Stimulated activated CD8-positive, alpha-beta memory T cell treated with anti-CD3 and anti-CD28 coated beads, Interleukin-7, amount 100 ng/mL, for 1 hour (primary cell): ENCODE results near the gene SAPCD1.

ENCODE experiments used
- DNase-seq, 2 donors: peaks; one replicate each; pipeline ENCODE4 v3.0.0-alpha.2; 2020; ENCODE audit warnings: low read depth in 2 of 2

Gene SAPCD1

DNA sequence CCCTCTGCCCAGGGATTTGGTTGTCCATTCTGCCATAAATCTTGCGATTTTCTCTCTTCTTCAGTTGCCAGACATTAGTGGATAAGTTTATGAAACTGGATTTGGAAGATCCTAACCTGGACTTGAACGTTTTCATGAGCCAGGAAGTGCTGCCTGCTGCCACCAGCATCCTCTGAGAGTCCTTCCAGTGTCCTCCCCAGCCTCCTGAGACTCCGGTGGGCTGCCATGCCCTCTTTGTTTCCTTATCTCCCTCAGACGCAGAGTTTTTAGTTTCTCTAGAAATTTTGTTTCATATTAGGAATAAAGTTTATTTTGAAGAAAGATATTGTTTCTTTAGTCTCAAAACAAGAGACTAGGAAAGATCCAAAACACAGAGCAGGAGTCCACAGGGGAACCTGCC lies at the start of gene SAPCD1:
Gene SAPCD1, plus strand, starts transcription at position 301 of the 400 bp plus-strand sequence. CDS start 399 bp downstream, outside the sequence.
- DNase-seq: no peak

DNA sequence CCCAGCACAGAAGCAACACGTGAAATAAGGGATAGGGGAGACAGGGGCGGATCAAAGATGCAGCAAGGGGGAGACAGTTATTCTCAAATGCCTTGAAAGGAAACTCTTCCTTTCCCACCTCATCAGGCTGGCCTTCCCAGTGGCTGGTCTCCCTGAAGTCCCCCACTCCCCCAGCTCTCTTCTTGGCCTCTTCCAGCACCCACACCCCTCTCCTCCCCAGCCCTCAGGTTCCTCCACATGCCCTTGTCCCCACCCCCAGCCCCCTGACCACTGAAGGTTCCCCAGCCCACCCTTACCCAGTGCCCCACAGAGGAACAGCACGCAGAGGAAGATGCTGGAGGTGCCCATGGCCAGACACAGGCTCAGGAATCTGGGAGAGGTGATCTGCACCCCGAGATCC lies 49.0 kb upstream of the SAPCD1 start:
- no peak for DNase-seq

DNA sequence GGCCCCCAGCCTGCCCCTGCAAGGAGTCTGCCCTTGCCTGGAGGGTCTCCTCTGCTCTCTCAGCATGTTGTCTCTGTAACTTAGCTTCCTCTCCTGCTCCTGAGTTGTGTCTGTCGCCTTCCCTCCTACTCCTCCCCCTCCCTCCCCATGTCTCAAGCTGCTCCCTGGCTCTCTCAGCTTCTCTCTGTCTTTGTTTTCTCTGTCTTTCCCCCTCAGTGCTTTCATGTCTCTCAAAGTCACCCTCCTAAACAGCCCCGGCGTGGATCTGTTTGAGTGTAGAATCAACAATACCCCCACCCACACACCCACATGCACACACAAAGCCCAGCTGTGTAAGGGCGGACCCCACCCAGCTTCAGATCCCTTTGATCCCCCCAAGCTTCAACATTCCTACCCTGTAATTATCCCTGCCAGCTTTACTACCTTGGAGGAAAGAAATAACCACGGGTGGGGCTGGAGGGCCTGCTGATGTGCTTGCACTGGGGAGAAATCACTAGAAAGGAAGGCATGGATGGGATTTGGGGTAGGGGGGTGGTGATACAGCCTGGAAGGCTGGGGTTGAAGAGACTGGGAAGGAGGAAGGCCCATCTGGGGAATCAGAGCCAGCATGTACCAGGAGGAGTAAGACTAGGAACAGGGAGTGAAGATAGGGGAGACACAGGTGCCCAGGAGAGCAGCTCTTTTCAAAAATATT lies 48.3 kb upstream of the SAPCD1 start:
- no peak for DNase-seq

DNA sequence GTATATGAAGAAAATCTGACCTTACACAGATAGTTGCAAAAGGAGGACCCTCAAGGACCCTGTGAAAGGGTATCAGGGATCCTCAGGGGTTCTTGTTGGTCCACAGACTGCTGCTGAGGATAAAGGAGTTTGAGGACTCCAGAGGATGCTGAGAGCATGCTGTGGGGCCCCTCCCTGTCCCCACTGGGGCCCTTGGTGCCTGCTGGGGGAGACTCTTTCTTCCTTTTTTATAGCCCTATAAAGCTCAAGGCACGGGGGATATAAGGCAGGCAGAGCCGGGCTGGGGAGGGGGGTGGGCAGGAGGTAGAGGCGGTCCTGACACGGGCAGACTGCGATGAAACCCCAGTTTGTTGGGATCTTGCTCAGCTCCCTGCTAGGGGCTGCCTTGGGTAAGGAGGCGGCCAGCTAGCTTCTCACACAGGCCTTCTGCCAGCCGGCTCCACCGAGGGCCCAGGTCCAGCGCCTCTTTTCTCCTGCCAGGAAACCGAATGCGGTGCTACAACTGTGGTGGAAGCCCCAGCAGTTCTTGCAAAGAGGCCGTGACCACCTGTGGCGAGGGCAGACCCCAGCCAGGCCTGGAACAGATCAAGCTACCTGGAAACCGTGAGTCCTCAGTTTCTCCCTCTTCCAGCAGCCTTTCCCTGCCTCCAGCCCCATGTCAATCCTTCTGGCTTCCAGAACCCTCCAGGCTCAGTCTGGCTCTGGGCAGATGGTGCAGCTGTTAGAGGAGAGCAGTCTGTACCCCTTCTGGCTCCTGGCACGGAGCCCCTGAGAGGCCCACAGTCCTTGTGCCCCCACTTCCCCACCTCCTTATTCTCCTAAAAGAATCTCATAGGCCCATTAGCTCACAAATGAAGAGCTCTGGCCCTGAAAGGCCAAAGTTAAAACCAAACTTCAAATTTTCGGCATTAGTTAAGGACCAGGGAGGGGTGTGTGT lies 47.2 kb upstream of the SAPCD1 start, which contains the start of gene LY6G6D:
Gene LY6G6D, plus strand, starts transcription at position 327 of the 937 bp plus-strand sequence. Its CDS starts 8 bp downstream, at position 335.
- DNase-seq: no peak

DNA sequence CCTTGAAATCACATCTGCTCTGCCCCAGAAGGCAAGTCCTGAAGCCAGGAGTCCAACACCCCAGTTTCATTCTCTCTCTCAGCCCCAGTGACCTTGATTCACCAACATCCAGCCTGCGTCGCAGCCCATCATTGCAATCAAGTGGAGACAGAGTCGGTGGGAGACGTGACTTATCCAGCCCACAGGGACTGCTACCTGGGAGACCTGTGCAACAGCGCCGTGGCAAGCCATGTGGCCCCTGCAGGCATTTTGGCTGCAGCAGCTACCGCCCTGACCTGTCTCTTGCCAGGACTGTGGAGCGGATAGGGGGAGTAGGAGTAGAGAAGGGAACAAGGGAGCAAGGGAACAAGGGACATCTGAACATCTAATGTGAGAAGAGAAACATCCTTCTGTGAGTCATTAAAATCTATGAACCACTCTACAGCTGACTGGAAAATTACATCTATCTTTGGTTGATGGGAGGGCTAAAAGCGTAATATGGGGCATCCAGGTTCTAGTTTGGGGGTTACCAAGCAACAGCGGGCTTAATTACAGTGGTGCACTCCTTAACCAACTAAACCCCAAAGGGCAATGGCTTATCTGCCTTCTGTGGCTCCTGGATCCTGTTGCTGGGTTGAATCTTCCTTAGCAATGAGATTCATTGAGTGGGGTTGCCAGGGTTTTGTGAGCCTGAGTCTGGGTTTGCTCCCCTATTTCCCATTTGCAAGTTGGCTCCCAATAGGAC lies 44.8 kb upstream of the SAPCD1 start:
- no peak for DNase-seq

DNA sequence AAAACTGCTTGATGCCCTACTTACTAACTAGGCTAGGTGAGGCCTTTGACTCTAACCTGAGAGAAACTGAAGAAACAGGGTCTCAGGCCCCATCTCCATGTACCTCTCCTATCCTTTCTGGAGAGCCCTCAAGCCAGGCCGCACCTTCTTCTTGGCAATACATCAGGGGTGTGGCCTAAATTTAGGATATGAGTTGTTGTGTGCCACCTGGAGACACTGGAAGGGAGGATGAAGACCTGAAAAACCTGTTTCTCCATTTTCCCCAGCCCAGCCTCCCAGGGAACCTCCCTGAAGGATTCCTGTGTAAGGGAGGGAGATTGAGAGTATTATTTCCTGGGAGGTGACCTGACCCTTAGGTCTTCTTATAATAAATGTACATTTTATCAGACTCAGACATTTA lies 44.2 kb upstream of the SAPCD1 start:
- DNase-seq: no peak

DNA sequence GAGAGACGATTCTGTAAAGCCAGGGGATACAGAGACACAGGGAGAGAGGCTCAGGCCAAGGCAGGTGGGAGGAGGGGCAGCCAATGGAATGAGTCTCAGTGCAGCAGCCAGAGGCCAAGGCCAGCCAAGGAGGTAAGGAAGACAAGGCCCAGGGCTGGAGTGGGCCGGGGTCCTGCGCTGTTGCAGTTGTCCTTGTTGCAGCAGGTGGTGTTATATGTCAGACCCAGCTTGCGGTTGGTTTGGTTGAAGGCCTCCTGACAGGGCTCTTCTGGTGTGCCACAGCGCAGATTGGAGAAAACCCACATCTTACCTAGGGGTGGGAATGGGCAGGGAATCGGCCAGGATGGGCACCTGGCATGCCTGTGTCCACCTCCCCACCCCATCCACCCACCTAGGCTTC lies 43.5 kb upstream of the SAPCD1 start:
- no peak for DNase-seq

DNA sequence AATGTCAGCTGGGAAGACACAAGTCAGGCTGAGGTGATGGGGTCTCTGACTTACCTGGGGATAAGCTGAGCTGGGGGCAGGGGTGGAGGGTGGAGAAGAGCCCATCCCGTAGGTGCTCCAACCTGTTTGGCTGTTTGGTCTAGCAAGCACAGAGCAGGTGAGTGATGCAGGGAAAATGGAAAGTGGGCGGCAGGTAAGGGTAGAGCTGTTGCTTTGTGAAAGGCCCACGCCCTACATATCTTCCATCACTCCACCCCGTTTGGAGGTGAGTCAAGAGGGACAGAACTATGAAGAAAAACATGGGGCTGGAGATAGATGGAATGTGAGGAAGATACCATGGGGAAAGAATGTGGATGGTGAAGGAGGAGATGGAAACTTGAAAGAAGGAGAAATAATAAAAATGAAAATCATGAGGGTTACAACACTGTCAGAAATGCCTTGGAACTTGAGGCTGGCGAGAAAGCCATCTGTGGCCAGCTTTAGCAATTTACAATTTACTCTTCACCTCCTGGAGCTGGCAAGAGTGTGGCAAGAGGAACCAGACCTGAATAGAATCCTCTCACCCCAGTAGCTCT lies 42.2 kb upstream of the SAPCD1 start:
- no peak for DNase-seq

DNA sequence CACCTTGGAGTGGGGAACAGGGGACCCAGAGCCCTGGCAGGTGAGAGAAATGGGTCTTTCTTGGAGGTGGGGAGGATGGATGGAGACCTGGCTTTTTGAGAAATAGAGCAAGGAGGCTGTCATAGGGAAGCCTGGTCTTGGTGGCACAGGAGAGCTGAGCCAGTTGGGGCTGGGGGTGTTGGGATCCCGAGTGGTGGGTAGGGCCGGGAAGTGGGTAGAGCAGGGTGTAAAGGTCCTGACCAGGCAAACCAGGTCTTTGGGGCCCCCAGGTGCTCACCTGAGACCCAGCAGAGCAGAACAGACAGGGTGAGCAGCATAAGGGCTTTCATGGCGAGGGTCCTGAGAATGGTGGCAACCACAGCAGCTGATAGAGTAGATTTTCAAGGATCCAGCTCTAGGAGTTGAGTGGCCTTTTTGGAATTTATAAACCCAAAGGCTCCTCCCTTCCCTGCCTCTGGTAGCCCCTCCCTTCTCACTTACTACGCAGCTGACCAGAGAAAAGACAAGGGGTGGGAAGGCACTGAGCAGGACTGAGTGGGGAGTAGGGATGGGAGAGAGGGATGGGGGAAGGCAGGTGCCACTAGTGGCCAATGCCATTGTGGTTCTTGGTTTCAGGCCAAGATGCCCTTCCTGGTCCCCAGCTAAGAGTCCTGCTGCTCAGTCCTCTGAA lies 41.0 kb upstream of the SAPCD1 start, which contains the start of gene LY6G6C:
Gene LY6G6C, minus strand, starts transcription at position 396 of the 670 bp plus-strand sequence. Its CDS starts 67 bp downstream, at position 329.
- no peak for DNase-seq

DNA sequence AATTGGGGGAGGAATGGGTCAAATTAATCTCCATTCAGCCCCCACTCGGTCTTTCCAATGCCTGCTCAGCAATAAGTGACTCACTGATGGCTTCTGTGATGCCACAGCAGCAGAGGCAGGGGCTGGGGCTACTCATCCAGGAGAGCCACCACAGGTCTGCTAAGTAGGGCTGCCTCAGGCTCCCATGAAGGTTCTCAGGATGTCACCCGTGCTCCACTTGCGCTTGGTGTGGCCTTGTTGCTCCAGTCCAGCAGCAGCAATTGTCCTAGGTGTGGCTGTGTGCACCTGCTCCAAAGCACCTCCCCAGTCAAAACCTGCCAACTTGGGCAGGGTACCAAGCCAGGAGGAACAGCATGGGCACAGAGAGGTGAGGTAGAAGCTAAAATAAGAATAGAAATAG lies 40.3 kb upstream of the SAPCD1 start:
- DNase-seq: no peak

DNA sequence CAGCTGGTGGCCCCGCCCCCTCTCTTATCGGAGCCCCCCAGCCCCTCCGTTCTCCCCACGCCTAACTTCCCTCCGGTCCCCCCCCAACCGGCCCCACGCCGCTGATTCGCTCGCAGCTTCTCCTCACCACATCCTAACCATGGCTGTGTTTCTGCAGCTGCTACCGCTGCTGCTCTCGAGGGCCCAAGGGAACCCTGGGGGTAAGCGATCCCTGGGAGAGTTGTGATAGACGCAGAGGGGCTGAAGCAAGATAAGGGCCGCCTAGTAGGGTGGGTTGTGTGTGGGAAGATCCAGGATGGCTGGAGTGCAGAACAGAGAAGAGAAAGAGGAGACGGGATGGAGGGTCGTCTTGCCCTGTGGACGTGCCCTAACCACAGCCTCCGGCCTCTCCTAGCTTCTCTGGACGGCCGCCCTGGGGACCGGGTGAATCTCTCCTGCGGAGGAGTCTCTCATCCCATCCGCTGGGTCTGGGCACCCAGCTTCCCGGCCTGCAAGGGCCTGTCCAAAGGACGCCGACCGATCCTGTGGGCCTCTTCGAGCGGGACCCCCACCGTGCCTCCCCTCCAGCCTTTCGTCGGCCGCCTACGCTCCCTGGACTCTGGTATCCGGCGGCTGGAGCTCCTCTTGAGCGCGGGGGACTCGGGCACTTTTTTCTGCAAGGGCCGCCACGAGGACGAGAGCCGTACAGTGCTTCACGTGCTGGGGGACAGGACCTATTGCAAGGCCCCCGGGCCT lies 39.0 kb upstream of the SAPCD1 start, which contains the start of gene MPIG6B:
Gene MPIG6B, plus strand, starts transcription at position 129 of the 735 bp plus-strand sequence. Its CDS starts 11 bp downstream, at position 140.
- DNase-seq: no peak

DNA sequence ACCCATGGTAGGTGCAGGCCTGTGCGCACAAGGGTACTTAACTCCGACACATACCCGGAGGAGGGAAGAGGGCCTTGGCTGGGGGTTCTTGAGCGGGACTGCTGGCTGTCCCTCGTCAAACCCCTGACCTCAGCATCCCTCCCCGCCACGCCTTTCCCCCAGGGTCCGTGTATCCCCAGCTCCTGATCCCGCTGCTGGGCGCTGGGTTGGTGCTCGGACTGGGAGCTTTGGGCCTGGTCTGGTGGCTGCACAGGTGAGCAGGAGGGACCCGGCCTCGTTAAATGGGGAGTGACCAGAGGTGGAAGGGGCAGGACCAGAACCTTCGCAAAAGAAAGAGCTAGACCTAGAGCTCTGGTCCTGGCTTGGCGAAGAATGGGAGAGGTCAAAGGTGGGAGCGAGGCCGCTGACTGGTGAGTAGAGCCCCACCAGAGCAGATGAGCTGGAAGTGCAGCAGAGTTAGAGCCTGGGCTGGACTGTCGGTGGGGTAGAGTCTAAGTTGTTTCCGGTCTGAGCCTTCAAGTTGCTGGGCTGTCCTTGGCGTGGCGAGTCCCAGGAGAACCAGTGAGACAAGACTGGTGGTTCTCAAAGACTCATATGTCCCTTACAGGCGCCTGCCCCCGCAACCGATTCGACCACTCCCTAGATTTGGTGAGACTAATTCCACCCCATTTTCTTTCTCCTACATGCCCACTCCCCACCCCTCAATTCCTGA lies 38.3 kb upstream of the SAPCD1 start:
- DNase-seq: no peak

DNA sequence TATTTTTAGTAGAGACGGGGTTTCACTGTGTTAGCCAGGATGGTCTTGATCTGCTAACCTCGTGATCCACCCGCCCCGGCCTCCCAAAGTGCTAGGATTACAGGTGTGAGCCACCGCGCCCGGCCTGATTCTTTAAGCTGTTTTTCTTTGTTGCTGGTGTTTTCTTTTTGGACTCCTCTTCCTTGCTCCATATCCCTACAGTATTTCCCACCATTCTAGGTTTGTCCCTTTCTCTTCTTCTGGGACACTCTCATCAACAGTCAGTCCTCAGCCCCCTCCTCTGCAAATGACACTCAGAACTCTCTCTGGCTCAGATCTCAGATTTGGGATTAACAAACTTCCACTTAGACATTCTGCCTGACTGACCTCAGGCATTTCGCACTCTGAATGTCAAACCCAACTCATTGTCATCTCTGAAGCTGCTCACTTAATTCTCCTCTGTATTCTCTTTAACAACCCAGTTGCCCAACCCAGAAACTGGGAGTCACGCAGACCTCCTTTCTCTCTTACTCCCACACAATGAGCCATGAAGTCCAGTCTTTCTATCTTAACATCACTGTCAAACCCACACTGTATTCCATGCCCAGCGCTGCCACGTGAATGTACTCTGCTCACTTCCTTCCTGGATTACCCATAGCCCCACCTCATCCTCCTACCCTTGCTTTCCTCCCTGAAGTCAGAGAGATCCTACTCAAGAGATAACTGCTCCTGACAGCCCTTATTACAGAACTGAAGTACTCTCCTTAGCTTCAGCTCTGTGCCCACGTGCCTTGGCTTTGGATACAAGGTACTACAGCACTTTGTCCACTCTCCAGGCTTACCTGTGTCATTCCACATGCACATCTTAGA lies 36.7 kb upstream of the SAPCD1 start:
- no peak for DNase-seq

DNA sequence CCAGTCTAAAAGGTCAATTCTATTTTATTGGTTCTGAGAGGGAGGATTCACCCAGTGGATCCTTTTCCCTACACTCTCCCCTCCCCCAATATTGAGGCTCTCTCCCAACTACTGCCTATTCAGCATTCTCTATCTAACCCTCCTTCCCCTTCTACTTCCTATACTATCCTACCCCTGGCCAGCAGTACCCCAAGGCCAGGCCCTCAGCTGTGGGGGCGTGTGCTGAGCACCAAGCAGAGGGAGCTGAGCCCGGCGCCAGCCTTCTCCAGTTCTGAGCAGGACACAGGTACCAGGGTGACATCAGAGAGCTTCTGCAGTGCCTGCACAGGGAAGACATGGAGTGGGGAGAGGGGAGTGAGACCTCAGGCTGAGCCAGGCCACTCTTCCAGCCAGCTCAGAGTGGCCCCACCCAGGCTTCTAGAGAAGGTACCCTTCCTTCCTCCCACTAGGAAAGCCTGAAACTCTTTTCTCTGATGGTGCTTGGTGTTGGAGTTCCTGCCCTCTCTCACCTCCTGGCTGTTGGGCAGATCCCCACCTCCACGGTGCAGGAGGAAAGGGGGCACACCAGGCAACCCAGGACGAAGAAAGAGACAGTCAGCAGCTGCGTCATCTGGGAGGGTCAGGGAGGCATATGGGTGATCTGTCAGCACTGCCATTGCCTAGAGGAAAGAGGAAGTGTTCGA lies 35.3 kb upstream of the SAPCD1 start:
- no peak for DNase-seq

DNA sequence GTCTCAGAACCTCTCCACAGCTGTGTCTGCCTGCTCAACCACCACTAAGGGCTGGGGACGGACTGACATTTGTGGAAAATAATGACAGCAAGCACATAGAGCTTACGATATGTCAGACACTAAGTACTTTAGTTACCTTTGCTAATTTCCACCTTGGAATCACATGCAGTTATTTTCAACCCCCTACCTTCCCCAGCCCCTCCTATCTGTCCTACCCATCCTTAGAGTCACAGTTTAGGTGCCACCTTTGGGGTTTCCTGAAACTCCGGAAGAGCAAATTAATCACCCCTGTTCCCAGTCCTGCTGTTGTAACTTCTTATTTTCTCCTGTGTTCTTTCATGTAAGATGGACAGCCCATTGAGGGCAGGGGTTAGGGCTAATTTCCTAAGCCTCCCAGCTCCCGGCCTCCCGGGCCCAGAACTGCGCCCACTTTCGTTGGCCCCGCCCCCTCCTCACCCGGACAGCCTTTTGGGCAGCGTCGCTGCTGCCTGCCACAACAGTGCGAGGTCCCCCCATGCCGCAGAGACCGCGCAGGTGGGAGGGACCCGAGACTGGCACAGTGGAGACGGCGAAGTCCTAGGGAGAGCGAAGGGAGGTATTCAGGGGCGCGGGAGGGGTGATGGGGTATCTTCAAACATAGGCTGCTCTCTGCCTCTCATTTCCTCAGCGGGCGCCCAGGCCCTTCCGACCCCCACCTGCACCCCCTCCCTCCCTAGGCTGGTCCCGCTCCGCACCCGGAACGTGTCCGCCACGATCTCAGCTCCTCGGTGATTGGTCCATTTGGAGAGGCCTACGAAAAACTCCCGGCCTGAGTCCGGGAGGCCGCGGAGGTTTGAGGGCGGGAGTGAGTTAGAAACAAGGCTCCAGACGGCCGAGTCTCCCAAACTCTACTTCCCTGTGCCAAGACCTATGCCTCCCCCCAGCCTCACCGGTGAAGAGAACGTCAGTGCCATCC lies 34.5 kb upstream of the SAPCD1 start:
- DNase-seq: no peak

DNA sequence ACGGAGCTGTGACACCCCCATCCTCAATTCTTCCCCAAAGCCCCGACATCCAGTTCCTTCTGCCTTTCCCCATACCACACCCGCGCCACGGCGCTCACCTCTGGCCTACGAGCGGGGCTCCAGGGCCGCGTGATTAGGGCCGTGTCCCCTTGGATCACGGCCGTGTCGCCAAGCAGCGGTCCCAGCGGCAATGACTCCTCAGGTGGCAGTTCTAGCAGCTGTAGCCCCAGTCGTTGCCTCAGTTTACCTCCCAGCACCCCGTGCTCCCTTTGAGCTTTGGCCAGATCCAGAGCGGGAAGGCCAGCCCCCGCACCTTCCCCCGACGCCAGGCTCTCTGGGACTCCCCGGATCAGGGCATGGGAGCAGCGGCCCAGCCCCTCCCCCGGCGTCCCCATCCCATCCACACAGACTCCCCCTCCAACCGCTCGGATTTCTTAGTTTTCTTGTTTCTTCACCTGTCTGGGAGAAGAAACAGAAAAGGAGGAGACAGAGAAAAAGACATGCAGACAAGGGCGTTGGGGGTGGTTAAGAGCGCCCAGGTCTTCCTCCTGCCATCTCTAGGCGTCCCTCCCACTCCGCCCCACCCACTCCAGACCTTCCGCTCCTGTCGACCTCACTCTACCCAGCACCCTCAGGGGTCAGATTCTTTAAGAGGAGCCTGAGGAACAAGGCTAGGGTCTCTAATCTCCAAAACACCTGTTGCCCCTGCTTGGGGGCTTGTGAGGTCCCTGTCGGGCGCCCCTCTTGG lies 33.5 kb upstream of the SAPCD1 start, which contains the start of gene DDAH2:
Gene DDAH2, minus strand, starts transcription at position 533 of the 748 bp plus-strand sequence. Its CDS starts 138 bp downstream, at position 395.
- DNase-seq: no peak
